ENCODE measurements around the gene SPRING1. TPM values are rescaled to one million over a fixed set of nuclear protein-coding genes. Genes with fewer than 3 reads are reported as not detected.

SPRING1 gene
- total RNA-seq, 1 donor from 2014 or later = 50.8 TPM

DNA sequence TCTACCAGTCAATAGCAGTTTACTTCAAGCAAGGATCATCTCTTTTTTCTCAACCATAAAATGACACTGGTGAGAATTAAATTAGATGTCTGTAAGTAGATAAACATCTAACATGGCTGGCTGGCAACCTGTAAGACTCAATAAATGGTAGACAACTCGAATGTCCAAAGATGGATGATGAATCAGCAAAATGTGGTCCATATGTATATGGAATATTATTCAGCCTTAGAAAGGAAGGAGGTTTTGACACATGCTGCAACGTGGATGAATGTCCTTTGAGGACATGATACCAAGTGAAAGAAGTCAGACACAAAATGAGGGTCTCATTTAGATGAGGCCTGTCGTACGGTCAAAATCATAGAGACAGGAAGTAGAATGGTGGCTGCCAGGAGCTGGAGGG lies 46.2 kb downstream of the SPRING1 start:
- peaks cover 29% of the 10 kb centered on the region for H3K27me3 Mint-ChIP-seq (ENCODE audit: low read depth)
- TF ChIP-seq, protein P1, sequence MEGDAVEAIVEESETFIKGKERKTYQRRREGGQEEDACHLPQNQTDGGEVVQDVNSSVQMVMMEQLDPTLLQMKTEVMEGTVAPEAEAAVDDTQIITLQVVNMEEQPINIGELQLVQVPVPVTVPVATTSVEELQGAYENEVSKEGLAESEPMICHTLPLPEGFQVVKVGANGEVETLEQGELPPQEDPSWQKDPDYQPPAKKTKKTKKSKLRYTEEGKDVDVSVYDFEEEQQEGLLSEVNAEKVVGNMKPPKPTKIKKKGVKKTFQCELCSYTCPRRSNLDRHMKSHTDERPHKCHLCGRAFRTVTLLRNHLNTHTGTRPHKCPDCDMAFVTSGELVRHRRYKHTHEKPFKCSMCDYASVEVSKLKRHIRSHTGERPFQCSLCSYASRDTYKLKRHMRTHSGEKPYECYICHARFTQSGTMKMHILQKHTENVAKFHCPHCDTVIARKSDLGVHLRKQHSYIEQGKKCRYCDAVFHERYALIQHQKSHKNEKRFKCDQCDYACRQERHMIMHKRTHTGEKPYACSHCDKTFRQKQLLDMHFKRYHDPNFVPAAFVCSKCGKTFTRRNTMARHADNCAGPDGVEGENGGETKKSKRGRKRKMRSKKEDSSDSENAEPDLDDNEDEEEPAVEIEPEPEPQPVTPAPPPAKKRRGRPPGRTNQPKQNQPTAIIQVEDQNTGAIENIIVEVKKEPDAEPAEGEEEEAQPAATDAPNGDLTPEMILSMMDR (conservative IDR thresholded peaks at IDR 0.05) = no peak
- no peaks in the 10 kb centered on the region for H3K9me3 Mint-ChIP-seq
- no peak for DNase-seq (ENCODE audit: low read depth, low spot score)
- peaks cover 17% of the 10 kb centered on the region for H3K4me1 Mint-ChIP-seq
- H3K36me3 Mint-ChIP-seq (ENCODE audit: low read depth) = no peaks in the 10 kb centered on the region
- H3K27ac Mint-ChIP-seq (ENCODE audit: unreplicated experiment) = no peak overlapping the region
- no peak overlapping the region for H3K4me3 Mint-ChIP-seq

DNA sequence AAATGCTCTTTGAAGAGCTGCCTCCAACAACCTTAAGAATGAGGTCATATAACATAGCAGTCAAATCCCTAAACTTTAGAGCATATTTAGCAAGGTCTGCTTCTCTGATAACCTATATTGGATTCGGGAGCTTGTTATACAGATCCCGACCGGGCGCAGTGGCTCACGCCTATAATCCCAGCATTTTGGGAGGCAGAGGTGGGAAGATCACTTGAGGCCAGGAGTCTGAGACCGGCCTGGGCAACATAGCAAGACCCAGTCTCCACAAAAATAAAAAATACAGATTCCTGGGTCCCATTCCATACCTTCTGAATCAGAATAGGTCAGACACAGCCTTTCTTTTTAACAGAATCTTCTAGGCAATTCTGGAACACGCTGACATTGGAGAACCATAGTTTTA lies 46.7 kb downstream of the SPRING1 start:
- H3K4me1 Mint-ChIP-seq = peaks cover 17% of the 10 kb centered on the region
- no peak for DNase-seq (ENCODE audit: low read depth, low spot score)
- H3K27me3 Mint-ChIP-seq (ENCODE audit: low read depth) = peaks cover 29% of the 10 kb centered on the region
- no peaks in the 10 kb centered on the region for H3K36me3 Mint-ChIP-seq (ENCODE audit: low read depth)
- H3K9me3 Mint-ChIP-seq = no peaks in the 10 kb centered on the region
- H3K4me3 Mint-ChIP-seq = no peak overlapping the region
- TF ChIP-seq, protein P1 (conservative IDR thresholded peaks at IDR 0.05) = no peak
- no peak overlapping the region for H3K27ac Mint-ChIP-seq (ENCODE audit: unreplicated experiment)

DNA sequence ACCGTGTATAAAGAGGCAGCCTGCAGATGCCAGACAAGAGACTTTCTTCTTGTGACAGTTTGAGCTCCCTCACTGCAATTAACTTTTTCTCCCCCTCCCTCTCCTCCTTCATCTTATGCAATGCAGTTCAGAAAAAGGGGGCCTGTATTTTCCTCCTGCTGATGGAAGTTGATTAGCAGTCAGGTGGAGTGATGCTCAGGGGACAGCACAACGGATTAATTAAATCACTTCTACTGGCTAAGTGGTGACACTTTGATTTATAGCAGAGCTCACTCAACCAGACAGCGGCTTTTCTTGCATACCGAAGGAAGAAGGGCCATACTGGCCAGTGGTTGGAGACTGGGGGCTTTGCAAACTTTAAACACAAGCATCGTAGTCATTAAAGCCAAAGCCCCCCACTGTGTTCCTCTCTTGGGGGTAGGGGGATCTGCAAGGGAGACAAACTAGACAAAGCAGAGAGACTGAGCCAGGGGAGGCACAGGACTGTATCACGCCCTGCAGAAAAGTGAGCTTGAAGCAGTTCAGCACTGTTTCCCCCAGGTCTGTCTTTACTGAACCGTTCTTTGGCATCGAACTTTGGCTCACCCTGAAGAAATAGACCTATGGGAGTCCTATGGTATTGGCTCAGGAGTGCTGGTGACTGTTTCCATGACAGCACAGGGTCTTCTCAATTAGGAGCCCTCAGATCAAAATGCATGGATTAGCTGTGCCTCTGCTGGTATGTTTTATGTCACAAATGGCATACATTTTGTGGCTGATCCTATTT lies 47.7 kb downstream of the SPRING1 start:
- Mint-ChIP-seq H3K4me1 (peaks cover 17% of the 10 kb centered on the region), H3K4me3 (no peak overlapping the region), H3K27ac (ENCODE audit: unreplicated experiment) (no peak overlapping the region), H3K36me3 (ENCODE audit: low read depth) (no peaks in the 10 kb centered on the region), H3K9me3 (no peaks in the 10 kb centered on the region), H3K27me3 (ENCODE audit: low read depth) (peaks cover 29% of the 10 kb centered on the region)
- no peak for DNase-seq (ENCODE audit: low read depth, low spot score)
- TF ChIP-seq, protein P1 (conservative IDR thresholded peaks at IDR 0.05) = no peak

DNA sequence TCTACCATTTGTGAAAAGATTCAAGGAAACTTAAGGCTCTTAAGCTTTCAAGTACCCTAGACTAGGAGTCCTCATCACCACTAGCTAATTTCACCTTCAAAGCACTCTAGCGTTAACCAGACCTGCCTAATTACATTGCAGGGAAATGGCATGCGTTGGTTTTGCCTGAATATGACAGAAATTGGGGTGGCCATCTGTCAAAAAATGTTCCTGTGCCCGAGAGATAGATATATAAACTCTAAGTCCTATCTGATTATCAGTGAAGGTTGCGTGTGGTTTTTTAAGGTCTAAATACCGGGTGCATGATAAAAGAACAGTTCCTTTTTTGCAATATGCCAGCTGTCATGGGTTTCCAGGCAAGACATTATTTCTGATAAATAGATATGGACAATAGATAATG lies 48.3 kb downstream of the SPRING1 start:
- Mint-ChIP-seq H3K4me1 (peaks cover 17% of the 10 kb centered on the region), H3K9me3 (no peaks in the 10 kb centered on the region), H3K27ac (ENCODE audit: unreplicated experiment) (no peak overlapping the region), H3K4me3 (no peak overlapping the region), H3K27me3 (ENCODE audit: low read depth) (peaks cover 22% of the 10 kb centered on the region), H3K36me3 (ENCODE audit: low read depth) (no peaks in the 10 kb centered on the region)
- no peak for DNase-seq (ENCODE audit: low read depth, low spot score)
- TF ChIP-seq, protein P1 (conservative IDR thresholded peaks at IDR 0.05) = no peak

Other genes with a start within 250 kb of the SPRING1 start
- gene MAP1LC3B2, start 178.7 kb downstream of the SPRING1 start, total RNA-seq = 0.82 TPM in 1 of 2 replicates, not detected in the other
- gene RNFT2, start 246 bp upstream of the SPRING1 start, total RNA-seq = 79.9 and 82.1 TPM in 2 replicates
- gene HRK, start 143.4 kb upstream of the SPRING1 start, total RNA-seq = 1.7 and 2.2 TPM in 2 replicates
- gene FBXW8, start 172.9 kb upstream of the SPRING1 start, total RNA-seq = 34.8 and 37.9 TPM in 2 replicates

All from neural crest cell (in vitro differentiated cells).